GM10847 (cell line): ENCODE results near the gene CFAP45.

Experiments used
- POLR2A ChIP-seq: IDR thresholded peaks from 2 replicates; pipeline ENCODE4 v1.6.1; 2011; ENCODE audit not compliant: insufficient read length; ENCODE audit errors: extremely low read depth

Gene CFAP45, protein sequence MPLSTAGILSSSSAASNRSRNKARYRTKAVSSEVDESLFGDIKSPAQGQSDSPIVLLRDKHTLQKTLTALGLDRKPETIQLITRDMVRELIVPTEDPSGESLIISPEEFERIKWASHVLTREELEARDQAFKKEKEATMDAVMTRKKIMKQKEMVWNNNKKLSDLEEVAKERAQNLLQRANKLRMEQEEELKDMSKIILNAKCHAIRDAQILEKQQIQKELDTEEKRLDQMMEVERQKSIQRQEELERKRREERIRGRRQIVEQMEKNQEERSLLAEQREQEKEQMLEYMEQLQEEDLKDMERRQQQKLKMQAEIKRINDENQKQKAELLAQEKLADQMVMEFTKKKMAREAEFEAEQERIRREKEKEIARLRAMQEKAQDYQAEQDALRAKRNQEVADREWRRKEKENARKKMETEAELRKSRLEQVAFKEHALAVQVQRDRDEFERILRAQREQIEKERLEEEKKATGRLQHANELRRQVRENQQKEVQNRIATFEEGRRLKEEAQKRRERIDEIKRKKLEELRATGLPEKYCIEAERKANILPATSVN

DNA sequence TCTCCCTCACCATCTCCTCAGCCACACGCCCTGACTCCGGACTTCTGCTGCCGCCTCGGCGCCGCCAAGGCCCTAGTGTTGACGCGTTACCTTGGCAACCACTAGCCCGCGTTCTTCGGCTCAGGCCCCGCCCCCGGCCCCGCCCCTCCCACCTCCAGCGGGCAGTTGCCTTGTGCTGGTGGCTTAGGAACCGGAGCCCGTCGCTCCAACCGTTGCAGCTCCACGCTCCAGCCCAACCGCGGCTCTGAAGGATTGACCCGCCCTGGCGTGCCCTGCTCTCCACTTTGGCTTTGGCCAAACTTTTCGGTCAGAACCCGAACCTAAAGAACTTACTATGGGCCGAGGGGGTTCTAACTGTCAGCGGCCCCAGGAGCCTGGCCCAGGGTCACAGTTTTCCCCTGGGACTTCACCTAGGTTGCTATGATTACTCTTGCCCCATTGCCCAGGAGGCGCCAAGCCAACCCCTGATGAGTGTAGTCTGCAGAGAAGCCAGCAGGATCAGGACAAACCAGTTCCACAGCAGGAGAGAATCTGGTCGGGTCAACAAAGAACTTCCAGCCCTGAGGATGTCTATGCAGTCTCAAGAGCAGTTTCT, at the start of gene CFAP45:
TSS of gene CFAP45 (minus strand) at position 80 of the 595 bp plus-strand sequence. CDS start at position 13, 67 bp downstream.
- no peak for TF ChIP-seq POLR2A

DNA sequence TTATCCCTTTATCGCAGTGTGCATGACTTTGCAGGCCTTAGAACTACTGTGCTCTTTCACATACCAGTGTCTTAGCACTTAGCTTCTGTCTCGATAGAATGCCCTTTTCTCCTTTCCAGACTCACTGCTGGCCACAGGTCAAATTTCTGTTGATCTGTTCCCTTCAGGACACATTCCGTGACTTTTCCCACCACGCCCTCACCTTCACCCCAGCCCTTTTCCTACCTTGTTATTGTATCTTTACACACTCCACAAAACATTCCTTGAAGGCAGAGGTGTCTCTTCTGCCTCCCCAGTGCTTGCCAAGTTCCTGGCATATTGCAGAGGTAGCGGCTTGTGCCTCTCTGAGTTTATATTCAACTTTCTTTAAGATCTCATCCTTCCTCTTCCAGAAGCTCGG, 49.2 kb upstream of the CFAP45 start:
- TF ChIP-seq POLR2A = no peak

DNA sequence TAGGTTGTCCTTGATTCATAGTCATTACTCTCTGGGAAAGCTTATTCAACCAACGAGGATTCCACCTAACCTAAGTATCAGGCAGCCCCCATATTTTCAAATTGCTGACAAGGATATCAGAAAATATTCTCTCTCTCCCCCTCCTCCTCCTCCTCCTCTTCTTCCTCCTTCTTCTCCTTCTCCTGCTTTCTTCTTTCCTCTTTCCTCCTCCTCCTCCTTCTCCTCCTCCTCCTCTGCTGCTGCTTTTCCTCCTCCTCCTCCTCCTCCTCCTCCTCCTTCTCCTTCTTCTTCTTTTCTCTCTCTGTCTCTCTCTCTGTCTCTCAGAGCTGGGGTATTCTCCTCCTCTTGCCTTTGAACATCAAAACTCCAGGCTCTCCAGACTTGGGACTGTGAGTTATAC, 48.0 kb upstream of the CFAP45 start:
- TF ChIP-seq POLR2A = no peak

DNA sequence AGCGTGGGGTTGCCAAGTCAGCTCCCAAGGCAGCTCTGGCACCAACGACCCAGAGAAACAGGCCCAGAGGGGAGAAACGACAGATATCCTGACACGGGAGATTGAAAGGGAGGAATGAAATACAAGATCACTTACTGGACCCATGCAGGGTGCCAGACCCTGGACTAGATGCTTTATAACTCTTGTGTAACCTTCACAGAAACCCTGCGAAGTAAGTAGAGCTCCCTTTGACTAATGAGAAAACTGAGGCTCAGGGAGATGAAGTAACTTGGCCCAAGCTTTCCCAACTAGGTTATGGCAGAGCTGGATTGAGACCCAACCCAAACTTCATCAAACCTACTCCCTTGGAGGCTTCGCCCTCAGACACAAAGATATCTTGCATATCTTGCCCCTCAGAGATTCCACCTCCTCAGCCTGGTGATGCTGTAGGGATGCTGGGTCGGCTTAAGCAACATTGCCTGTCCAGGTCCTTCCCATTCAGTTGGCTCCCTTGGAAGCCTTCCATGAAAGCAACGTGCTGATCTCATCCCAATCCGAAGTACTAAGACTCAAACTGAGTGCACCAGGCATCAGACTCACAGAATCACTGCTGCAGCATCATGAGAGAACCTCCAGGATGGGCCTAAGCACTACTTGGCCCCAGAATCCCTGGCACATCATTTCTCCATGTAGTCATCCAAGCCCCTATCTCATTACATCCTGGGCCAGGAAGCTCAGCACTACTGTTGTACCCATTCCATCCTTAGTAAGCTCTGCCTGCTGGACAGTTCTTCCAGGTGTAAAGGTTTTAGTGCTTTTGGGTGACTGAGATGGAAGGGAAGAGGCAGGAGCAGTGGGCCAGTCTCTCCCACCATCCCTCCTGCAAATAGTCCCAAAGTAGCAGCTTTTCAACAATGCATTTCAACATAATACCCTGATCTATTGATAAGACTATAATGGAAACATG, 46.5 kb upstream of the CFAP45 start:
- TF ChIP-seq POLR2A = no peak

DNA sequence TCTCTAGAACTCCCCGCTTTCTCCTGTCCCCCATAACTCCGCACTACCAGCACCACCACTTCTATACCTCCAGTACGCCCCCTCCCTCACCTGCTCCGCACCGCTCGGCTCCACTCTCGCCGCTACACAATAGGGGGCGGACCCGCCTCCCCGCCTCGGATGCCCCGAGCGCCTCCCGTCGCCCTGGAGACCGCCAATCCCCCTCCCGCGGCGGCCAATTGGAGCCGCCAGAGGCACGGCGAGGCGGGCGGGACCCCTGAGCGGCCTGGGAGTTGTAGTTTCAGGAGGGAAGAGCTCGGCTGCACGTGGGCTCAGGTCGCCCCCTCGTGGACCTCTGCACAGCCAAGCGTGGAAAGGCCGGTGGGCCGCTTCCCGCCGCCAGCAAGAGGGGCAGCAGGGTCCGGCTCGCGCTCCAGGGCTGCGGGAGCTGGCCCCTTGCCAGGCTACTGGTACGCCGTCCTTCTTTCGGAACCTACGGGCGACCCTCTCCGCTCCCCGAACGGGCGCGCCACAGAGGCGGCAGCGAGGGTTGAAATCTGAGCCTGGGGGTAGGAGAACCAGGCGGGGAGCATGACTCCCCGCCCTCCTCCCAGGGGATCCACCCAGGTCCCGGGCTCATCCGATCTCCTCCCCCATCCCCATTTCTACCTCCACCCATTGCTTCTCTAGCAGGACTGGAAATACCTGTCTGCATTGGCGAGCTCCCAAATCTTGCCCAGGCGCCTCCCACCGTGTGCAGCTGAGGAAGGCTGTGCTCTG, 45.7 kb upstream of the CFAP45 start, which contains the start of gene IGSF9:
TSS of gene IGSF9 (minus strand) at position 131 of the 759 bp plus-strand sequence. CDS start 2,159 bp downstream, outside the sequence.
- no peak for TF ChIP-seq POLR2A

DNA sequence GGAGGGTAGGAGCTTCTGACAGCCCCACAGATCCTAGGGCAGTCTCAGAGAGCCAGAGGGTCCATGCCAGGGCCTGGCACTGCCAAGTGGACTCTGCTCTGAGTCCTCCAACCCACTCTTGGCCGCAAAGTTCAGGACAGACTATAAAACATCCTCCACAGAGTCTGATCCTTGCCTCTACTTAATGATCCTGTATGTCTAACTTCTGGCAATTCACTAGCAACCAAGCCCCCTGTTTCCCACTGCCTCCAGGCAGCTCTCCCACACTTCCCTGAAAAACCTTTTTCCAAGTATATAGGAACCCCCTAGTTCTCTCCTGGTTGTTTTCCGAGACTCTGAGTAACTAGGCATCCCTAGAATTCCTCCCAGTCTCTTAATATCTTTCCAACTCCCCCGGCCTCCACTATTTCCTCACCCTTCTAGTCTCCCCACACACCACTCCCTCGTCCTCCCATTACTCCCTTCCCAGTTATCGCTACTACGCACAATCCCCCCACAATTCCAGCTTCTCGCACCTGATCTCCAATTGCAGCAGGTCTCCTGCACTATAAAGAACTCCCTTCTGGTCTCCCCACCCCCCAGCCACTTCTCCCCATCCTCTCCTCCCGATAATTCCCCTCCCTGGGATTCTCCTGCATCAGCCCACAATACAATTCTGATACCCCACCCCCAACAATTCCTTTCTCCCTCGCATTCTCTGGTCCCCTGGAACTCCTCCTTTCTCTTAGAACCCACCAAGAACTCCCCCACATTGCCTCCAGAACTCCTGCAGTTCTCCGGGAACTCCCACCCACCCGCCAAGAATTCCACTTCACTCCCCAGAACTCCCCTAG, 44.9 kb upstream of the CFAP45 start:
- TF ChIP-seq POLR2A = no peak

DNA sequence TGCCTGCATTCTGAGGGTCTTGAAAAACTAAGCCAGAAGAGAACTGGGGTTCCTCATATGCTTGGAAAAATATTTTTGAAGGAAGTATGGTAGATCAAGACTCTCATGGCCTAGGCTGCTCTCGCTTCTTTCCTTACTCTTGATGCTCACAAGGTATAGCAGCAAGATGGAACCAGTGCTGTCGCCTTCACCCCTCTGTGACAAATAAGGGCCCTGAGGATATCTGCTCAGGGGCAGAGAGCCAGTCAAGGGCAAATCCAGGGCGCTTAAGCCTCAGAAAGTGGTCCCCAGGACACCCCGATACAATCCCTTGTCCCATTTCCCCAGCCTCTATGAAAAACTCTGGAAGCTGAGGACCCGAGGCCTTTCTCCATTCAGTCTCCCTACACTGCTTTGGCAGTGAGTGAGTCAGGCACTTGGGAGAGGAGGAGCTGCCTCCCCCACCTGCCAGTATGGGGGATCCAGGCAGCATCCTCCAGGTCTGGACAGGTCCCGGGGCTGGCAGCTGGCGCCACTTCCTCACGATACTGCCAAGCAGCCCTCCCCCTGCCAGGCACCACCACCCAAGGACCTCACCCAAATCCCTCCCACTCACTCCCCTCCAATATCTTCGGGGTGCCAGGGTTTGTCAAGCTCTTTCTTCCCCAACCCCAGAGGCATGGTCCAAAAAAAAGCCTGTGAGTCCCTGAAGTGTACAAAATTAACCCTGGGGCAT, 44.1 kb upstream of the CFAP45 start:
- TF ChIP-seq POLR2A = no peak

DNA sequence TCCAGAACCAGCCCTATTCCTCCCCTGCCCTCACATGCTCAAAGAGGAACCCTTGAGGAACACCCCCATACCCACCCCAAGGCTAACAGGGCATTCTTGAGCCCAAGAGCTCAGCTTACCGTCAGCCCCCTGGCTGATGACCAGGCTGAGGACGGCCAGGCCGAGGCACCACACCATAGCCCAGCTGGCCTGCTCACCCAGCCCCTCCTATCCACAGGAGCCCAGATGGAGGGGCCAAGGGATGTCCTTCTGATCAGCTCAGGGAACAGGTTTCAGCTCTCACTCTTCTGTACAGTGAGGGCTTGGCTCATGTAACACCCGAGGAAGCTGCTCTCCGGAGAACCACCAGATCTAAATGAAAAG, 43.3 kb upstream of the CFAP45 start:
- no peak for TF ChIP-seq POLR2A

DNA sequence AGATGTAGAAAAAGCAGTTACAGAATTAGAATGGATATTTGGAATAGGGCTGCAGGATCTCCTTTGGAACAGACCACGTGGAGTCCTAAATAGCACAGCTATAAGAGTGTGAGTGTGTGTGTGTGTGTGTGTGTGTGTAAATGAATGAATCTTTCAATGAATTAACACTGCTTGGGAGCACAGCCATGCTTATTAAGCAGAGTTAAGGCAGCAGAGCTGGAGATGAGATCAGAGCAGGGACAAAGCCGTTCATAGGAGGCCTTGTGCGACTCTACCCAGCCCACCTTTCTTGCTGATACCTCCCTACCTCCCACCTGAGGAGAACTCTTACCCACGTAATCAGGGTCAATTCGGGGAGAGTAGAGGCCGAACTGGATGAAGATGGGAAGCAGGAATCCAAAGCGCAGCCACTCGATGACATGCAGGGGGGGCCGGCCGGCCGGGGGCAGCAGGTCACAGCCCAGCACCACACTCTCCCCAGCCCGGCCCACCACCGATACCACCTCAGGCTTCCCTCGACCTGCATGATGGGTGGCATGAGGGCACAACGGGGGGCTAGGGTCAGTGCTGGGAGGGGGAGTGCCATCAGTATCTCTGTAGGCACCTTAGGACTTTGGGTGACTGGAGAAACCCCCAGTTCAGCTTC, 42.8 kb upstream of the CFAP45 start:
- TF ChIP-seq POLR2A = no peak

DNA sequence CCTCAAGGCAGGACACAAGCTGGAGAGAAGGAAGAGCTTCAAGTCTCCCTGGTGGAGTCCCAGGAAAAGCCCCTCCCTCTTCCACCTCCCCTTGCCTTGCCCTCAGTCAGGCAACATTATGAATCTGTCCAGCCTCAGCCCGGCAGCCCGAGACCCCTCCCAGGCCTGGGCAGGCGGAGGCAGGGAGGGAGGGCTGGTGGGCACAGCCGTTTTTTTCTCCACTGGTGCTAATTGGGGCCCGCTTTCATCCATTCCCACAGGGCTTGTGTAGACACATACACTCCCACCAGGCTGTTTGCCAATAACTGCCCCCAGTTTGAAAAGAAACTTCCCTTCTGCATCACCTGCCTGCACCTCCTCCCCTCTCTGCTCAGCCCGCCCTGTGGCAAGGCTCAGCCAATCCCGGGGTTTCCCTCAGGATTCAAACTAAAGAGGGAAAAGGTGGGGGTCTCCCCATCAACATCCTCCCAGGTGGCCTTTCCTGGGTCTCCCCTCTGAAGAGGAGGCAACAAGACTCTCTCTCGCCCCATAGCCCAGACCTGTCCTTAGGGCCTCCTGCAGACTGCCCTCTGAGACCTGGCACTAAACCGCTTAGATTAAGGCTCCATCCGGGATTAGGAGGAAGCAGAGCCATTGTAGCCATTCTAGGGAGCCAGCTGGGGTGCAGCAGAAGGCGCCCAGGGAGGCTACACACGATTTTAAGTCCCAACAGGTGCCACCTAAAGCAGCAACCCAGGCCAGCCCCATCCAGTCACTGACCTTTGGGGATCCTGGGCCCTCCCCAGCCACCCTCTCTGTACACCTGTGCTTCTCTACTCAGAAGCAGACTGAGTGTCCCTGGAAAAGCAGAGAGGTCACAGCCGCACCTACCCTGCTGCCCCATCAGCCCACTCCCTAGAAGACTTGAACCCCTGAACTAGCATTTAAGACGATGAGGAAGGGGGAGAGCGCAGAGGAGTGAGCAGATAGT, 41.9 kb upstream of the CFAP45 start:
- TF ChIP-seq POLR2A = no peak

DNA sequence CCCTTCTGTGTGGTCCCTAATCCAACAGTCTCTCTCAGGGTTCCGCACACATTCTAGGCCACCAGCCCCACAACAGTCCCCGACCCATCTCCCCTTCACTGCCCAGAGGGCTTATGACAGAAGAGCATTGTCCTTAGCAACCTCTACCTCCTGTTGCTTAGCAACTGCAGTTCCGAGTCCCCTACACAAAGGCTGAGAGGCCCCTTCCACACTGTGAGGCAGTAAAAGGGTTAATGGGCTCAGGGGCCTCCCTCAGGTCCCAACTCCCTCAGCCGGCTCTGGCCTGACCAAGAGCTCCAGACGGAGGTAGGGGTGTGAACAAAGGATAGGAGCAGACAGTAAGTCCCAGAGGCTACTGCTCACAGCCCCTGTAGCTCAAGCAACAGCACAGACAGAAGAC, 41.2 kb upstream of the CFAP45 start:
- no peak for TF ChIP-seq POLR2A

DNA sequence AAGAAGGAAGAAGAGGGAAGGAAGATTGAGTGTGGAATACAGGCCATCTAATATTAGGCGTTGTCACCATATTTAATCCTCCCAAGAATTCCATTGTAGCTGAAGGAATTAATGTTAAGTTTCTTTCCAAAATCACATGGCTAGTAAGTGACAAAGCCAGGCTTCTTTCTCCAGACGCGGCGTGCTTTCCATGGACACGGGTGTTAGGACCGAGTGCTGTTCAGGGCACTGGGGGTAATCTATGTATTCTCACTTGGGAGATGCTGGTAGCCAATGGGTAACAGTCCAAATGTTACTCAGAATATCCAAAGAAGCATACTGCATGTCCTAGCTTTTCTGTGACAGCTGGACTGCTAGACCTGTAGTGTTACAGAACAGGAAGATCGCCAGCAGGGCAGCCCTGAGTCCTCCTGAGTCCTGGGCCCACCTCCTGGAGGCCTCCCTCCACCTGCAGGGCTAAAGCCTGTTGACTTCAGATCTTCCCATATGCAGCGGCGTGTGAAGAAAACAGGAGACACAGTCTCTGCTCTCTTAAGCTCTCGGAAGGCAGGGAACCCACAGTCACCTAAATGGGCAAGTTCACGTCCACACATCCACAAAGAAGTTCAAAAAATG, 40.1 kb upstream of the CFAP45 start:
- no peak for TF ChIP-seq POLR2A
